ENCODE data around the gene SYT1.

SYT1 gene

DNA sequence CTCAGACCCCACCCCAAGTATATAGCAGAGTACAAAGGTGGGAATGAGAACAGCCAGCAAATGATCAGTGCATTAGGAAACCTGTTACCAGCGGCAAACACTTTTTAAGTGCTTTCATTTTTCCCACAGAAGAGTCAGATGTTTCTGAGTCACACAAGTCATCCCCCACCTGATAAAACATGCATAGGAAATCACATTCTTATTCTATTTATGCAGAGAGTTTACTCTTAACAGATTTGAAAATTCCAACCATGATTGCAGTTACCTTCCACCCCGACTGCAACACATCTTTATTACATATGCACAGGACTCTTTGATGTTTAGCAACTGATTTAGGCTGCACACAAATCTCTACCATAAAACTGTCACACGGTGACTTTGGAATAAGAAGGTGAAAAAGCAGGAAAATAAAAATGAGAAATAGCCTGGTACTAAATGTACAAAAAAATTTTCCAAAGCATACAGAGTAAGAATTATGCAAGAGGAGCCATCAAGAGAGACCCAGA is 589.8 kb downstream of the SYT1 start:
- no peak for DNase-seq

DNA sequence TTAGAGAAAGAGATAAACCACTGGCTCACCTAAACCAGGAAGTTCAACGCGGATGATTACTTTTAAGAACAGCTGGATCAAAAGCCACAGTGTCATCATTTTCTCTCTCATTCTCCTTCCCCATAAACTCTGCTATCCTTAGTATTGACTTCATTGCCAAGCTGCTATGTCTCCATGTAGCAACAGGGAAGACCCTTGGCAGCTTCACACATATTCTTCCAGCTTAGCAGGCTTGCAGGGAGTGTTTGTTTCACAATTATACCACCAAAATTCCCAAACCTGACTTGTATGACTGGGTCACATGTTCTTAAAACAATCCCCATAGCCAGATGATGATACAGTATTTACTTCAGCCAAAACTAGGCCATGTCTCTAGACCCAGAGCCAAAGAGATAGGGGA is 590.7 kb downstream of the SYT1 start:
- no peak for DNase-seq

DNA sequence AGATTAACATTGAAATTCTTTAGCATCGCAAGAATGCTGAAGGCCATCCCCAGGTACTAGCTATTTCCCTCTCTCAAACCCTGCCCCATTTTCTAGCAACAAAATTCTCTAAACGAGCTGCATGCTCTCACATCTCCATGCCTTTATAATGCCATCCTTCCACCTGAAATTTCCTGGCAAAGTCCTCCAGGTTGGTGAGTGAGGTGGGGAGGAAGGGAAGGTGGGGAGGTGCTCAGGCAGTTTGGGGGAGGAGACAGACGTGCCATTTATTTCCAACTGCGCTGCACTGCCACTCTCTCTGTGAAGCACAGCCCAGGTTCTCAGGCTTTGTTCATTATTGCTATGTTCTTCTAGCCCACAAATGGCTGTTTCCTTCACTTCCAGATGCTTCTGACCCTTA is 617.7 kb downstream of the SYT1 start:
- no peak for DNase-seq

DNA sequence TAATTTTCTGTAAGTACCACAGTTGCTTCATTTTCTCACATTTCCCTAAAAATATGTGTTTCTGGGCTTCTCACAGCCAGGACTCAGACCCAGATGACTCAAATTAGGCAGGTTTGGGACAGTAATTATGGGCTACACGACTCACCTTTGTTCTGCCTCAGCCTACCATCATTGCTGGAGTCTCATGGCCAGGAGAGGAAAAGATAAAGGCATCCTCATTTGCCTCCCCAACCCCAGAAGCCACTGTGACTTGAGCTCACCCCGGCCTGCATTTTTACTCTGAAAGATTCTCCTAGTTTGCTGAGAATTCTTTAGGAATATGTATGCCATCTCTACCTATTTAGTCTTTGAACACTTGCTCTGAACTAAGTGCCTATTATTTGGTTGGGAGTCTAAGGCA is 618.3 kb downstream of the SYT1 start:
- no peak for DNase-seq

DNA sequence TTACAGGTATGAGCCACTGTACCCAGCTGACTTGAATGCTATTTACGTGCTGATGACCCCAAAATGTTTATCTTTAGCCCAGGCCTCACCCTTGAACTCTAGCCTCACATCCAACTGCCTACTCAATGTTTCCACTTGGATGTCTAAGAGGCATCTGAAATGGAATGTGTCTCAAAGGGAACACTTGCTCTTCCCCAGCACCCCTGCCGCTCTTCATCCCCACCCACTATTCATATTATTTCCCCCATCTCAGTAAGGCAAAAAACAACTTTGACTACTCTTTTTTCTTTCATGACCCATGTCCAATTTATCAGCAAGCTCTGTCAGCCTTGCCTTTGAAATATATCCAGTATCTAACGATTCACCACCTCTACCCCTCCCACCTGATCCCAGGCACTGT is 621.6 kb downstream of the SYT1 start:
- no peak for DNase-seq

DNA sequence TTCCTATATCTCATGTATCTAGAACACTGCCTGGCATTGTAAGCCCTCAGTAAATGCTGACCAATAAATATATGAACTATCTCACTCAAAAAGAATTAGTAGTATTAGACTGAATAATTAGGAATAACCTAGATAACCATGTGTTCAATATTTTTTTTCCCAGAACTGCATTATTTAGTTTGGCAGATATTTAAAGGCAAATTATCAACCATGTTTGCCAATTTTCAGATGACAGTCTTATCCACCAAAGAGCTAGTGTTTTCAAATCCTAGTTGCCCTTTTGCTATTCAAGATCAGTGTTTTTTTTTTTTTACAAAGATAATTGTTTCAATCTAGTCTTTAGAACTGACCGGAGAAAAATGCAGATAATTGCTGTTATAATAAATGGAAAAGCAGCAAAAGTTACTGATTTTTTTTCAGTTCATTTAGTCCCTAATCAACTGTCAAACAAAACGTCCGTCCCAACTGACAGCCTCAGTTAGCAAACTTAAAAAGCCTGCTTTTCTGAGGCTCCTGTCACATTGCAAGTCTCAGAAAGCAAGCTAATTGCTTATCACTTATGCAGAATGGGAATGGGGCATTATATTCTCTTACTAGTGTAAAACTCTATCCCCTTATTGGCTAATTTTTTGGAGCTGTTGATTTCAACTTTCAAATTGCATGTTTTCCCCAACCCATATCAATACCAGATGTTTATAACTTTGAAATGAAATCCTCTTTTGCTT is 623.0 kb downstream of the SYT1 start:
- no peak for DNase-seq
